Effector CD8-positive, alpha-beta T cell (primary cell): Measurements from ENCODE around the gene NUP35.
"Not testable (repeated sequence)": the region's sequence is repeated elsewhere in the genome, so short reads cannot be mapped to it uniquely, and the experiment has no call there.

Source experiments
- DNase-seq: peaks from one replicate; lab custom pipeline; 2025; lab: John Stamatoyannopoulos, UW

The NUP35 gene

DNA sequence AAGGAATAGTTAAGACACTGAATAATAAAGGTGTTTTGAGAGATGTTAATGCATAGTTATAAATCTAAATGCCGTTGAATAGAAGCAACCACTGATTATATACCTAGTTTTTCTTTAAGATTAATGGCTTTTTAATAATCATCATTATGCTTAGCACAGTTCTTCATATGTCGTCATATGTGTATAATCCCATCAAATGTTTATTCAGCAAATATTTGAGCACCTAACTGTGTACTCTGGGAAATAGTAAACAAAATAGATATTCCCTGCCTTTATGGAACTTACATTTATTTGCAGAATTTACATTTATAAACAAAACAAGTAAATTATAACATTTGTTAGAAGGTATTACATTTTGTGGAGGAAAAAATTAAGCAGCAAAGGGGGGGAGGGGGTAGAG lies 9.8 kb downstream of the NUP35 start:
- no peak for DNase-seq

DNA sequence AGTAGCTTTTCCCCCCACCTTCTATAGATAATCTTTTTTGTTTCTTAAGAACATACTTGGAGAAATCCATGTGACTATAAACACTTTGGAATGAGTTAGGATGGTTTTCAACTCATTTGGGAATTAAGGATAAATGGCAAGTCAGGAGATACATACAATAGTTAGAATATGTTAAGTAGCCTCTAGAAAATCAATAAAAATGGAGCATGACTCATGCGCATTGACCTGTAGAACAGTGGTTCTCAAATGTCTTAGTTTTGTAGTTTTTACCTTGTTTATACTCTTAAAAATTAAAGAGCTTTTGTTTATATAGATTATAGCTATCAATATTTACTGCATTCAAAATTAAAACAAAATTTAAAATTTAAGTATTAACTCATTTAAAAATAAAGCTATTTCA lies 24.7 kb downstream of the NUP35 start:
- no peak for DNase-seq

- no peak for DNase-seq
These were observed 25.2 kb downstream of the NUP35 start for GRCh38 chr2:183149489-183149888.

DNA sequence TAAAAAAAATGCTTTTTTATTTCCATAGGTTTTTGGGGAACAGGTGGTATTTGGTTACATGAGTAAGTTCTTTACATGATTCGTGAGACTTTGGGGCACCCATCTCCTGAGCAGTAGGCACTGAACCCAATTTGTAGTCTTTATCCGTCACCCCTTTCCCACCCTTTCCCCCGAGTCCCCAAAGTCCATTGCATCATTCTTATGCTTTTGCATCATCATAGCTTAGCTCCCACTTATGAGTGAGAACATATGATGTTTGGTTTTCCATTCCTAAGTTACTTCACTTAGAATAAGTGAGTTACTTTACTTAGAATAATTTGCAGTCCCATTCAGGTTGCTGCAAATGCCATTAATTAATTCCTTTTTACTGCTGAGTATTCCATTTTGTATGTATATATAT lies 28.0 kb downstream of the NUP35 start:
- not testable (repeated sequence) for DNase-seq

- DNase-seq, result no peak
These were observed 29.7 kb downstream of the NUP35 start for GRCh38 chr2:183153967-183154366.

DNA sequence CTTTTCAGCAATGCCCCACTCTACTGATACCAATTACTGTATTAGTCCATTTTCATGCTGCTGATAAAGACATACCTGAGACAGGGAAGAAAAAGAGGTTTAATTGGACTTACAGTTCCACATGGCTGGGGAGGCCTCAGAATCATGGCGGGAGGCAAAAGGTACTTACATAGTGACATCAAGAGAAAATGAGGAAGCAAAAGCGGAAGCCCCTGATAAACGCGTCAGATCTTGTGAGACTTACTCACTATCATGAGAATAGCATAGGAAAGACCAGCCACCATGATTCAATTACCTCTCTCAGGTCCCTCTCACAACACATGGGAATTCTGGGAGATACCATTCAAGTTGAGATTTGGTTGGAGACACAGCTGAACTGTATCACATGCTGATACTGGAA lies 30.5 kb downstream of the NUP35 start:
- DNase-seq, result not testable (repeated sequence)

DNA sequence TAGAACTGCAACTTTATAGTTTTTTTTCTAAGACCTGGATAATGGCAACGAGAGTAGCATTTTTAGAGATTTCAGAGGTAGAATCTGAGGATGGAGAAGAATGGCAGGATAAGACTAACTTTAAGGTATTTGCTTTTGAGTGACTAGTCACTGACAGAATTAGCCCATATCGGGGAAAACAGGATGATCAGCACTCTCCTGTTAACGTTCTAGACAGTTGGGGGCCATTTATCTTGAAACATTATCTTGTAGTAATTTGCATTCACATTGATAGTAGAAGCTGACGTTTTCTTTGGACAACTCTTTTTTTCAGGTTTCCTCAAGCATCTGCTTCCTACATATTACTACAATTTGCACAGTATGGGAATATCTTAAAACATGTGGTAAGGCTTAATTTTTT lies 32.9 kb downstream of the NUP35 start:
- no peak for DNase-seq

DNA sequence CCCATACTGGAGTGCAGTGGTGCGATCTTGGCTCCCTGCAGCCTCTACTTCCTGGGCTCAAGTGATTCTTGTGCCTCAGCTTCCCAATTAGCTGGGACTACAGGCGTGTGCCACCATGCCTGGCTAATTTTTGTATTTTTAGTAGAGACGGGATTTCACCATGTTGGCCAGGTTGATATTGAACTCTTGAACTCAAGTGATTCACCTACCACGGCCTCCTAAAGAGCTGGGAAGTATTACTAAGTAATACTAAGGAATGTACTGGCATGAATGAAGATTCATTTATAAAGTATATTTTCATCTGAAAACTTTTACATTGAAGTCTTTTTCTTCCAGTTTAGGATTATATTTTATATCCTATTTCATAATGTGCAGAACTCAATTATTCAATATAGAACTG lies 38.1 kb downstream of the NUP35 start:
- DNase-seq, result no peak

- no peak for DNase-seq
These were observed 39.8 kb downstream of the NUP35 start for GRCh38 chr2:183163821-183164649.

GRCh38 chr2:183164650-183165015 lies 40.4 kb downstream of the NUP35 start:
- DNase-seq, result no peak

- no peak for DNase-seq
These were observed 42.0 kb downstream of the NUP35 start for GRCh38 chr2:183166210-183166609.

DNA sequence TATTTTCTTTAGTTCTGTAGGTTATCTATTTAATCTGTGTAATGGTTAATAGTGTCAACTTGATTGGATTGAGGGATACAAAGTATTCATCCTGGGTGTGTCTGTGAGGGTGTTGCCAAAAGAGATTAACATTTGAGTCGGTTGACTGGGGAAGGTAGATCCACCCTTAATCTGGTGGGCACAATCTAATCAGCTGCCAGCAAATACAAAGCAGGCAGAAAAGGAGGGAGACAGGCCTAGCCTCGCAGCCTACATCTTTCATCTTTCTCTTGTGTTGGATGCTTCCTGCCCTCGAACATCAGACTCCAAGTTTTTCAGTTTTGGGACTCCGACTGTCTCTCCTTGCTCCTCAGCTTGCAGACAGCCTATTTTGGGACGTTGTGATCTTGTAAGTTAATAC lies 42.7 kb downstream of the NUP35 start:
- DNase-seq, result not testable (repeated sequence)

- no peak for DNase-seq
These were observed 48.1 kb downstream of the NUP35 start for GRCh38 chr2:183172220-183172887.

GRCh38 chr2:183179156-183179555 lies 54.9 kb downstream of the NUP35 start:
- no peak for DNase-seq

DNA sequence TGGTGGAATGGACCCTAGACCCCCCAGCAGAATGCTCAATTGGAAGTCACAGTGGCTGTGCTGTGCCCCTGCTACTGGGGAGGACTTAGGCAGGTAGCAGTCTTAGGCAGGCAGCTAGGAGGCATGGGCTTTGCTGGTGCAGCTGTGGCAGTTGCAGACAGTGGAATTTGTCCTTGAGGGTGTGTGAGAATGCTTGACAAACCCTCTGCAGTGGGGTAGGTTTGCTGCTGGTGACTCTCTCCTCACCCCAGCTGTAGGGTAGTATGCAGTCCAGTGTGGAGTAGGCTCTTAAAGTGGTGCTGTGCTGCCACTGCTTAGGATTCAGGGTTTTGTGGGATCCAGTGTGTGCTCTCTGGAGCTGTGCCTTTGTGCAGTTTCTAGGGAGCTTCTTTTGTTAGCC lies 61.3 kb downstream of the NUP35 start:
- no peak for DNase-seq

DNA sequence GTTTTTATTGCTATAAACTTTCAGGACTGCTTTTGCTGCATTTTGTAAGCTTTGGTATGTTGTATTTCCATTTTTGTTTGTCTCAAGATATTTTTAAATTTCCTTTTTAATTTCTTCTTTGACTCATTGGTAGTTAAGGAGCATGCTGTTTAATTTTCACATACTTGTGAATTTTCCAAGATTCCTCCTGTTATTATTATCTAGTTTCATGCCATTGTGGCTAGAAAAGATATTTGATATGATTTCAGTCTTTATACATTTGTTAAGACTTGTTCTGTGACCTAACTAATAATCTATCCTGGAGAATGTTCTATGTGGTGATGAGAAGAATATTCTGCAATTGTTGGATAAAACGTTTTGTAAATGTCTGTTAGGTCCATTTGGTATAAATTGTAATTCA lies 62.1 kb downstream of the NUP35 start:
- DNase-seq, result no peak

- no peak for DNase-seq
These were observed 62.5 kb downstream of the NUP35 start for GRCh38 chr2:183186766-183187165.

GRCh38 chr2:183192343-183192742 lies 68.1 kb downstream of the NUP35 start:
- no peak for DNase-seq

DNA sequence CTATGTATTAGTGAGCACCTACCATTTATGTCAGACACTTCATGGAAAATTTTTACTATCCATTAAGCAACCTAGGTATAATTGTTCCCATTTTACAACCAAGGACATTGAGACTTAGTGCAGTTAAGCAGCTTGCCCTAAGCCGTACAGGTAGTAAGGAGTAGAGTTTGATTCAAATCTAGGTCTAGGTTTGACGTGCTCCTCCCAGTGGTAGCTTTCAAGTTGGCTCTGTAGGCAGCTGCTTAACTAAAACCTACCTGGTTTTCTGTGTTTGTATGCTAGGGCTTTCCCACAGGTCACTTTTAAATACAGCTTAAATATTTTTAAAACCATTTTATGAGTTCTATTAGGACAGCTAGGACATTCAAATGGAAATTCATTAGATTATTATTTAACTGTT lies 69.7 kb downstream of the NUP35 start:
- no peak for DNase-seq

- no peak for DNase-seq
These were observed 71.2 kb downstream of the NUP35 start for GRCh38 chr2:183195397-183195796.

DNA sequence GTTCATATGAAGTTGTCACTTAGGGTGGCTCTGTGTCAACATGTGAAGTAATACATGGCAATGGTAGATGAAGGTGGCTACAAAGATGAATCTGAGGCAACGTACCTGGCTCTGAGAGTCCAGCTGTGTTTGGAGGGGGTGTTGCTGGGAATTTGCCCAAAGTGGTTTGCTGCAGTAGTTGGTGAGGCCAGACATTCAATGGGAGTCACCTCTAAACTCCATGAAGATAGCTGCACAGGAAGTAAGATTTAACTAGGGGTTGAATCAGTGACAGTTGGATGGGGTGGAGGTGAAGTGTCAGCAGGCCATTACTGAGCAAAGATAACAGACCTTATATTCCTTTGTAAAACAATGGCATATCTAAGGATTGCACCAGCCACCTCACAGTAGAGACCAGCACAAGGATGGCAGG lies 71.8 kb downstream of the NUP35 start:
- no peak for DNase-seq

DNA sequence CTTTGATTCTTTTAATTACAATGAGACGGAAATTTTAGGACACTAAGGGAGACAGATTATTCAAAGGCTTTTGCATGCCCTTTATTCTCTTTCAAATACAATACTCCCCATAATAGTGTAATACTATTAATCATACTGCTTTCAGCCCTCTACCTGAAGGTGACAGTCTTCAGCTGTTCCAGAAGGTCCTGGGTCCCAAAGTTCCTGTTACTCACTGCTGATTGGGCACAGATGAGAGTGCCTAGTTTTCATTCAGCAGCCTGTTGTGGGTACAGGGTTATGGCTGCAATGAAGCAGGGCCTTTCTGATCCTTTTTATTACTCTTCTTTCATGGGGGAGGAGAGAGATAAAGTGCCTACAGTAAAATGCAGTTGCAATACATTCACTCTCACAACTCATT lies 80.2 kb downstream of the NUP35 start:
- no peak for DNase-seq

GRCh38 chr2:183207110-183207509 lies 82.9 kb downstream of the NUP35 start:
- no peak for DNase-seq
